ENCODE measurements around the gene ZNF664. TPM values are rescaled to one million over a fixed set of nuclear protein-coding genes. Genes with fewer than 3 reads are reported as not detected.

The ZNF664 gene
- total and polyA plus RNA-seq, 2 donors (not counting 1 experiment from before 2014, with no cell fraction given), result 14.3 to 47.1 TPM

GRCh38 chr12:123934829-123935228 is 38.2 kb upstream of the ZNF664 start:
- H3K9me3 ChIP-seq (ENCODE audit: control extremely low read depth in 1 of 3, control insufficient read depth in 2 of 3, insufficient read depth in 1 of 3, low read length in 2 of 3), result no peaks in the 10 kb centered on the region
- H3K4me3 ChIP-seq (ENCODE audit: control extremely low read depth in 1 of 5, extremely low read depth in 1 of 5, insufficient read depth in 1 of 5, low read depth in 2 of 5, low read length in 4 of 5), result no peak overlapping the region
- H3K79me2 ChIP-seq (ENCODE audit: control insufficient read depth, insufficient read depth, low read length), result no peaks in the 10 kb centered on the region
- ChIA-PET POLR2A (no interaction called here), CTCF (interaction anchor here (1.1 kb wide), 1 partner anchor 9 kb away, joined by 3 read pairs; no protein-coding TSS in a partner anchor)
- H3K36me3 ChIP-seq (replicated peaks in 1 of 2; ENCODE audit: control extremely low read depth in 1 of 2, control insufficient read depth in 1 of 2, extremely low read depth in 1 of 2, insufficient read depth in 2 of 2, low read length in 1 of 2), result peaks cover 0 to 10% of the 10 kb centered on the region in 2 experiments
- peaks cover 20 to 22% of the 10 kb centered on the region in 2 donors for H3K4me1 ChIP-seq (ENCODE audit: control insufficient read depth in 2 of 2, insufficient read depth in 2 of 2, low read length in 2 of 2)
- H3K4me3 Mint-ChIP-seq, result no peak overlapping the region
- no peak for TF ChIP-seq EZH2 (IDR thresholded peaks at IDR 0.05; ENCODE audit: borderline replicate concordance, insufficient read depth, low read depth, low read length, poor library complexity, severe bottlenecking)
- TF ChIP-seq CTCF (IDR thresholded peaks at IDR 0.05), result no peak
- H3K4me2 ChIP-seq (replicated peaks; ENCODE audit: low read depth, low read length, poor library complexity, severe bottlenecking), result no peak overlapping the region
- no peak overlapping the region for H3K27ac ChIP-seq (ENCODE audit: low read length in 2 of 2)
- ATAC-seq (ENCODE audit: low read depth), result no peak
- H3K27ac Mint-ChIP-seq, result no peak overlapping the region
- no peak overlapping the region for H3K9ac ChIP-seq (ENCODE audit: low read length)
- H3K9me3 Mint-ChIP-seq (ENCODE audit: insufficient read depth), result no peaks in the 10 kb centered on the region
- H4K20me1 ChIP-seq (ENCODE audit: control insufficient read depth, insufficient read depth, low read length, poor library complexity, severe bottlenecking), result no peaks in the 10 kb centered on the region
- peaks cover 25% of the 10 kb centered on the region for H3K4me1 Mint-ChIP-seq
- no peak for DNase-seq
- H3K27me3 ChIP-seq (replicated peaks in 1 of 4; ENCODE audit: control extremely low read depth in 1 of 4, control insufficient read depth in 3 of 4, insufficient read depth in 4 of 4, low read length in 3 of 4), result no peaks in the 10 kb centered on the region
- H3K27me3 Mint-ChIP-seq, result no peaks in the 10 kb centered on the region
- intact Hi-C loops (cut with micrococcal nuclease), result no loop called here
- WGBS (ENCODE audit: insufficient coverage), result 85% methylated on average over 8 of the region's 9 CpGs
- no peak overlapping the region for H2AFZ ChIP-seq (ENCODE audit: insufficient read depth, low read depth, low read length, poor library complexity, severe bottlenecking)

- no peaks in the 10 kb centered on the region for H3K27me3 ChIP-seq (replicated peaks in 1 of 4; ENCODE audit: control extremely low read depth in 1 of 4, control insufficient read depth in 3 of 4, insufficient read depth in 4 of 4, low read length in 3 of 4)
- no peaks in the 10 kb centered on the region for H4K20me1 ChIP-seq (ENCODE audit: control insufficient read depth, insufficient read depth, low read length, poor library complexity, severe bottlenecking)
- POLR2A ChIA-PET, result no interaction called here
- 97% methylated on average over 5 of the region's 7 CpGs for WGBS (ENCODE audit: insufficient coverage)
- no peaks in the 10 kb centered on the region for H3K9me3 ChIP-seq (ENCODE audit: control extremely low read depth in 1 of 3, control insufficient read depth in 2 of 3, insufficient read depth in 1 of 3, low read length in 2 of 3)
- H3K4me1 ChIP-seq (ENCODE audit: control insufficient read depth in 2 of 2, insufficient read depth in 2 of 2, low read length in 2 of 2), result peaks cover 20 to 22% of the 10 kb centered on the region in 2 donors
- no peak overlapping the region for H3K9ac ChIP-seq (ENCODE audit: low read length)
- Mint-ChIP-seq H3K27me3 (no peaks in the 10 kb centered on the region), H3K27ac (no peak overlapping the region), H3K9me3 (ENCODE audit: insufficient read depth) (no peaks in the 10 kb centered on the region), H3K4me3 (no peak overlapping the region), H3K4me1 (peaks cover 25% of the 10 kb centered on the region)
- no peaks in the 10 kb centered on the region for H3K79me2 ChIP-seq (ENCODE audit: control insufficient read depth, insufficient read depth, low read length)
- CTCF ChIA-PET, result no interaction called here
- DNase-seq, result no peak
- H2AFZ ChIP-seq (ENCODE audit: insufficient read depth, low read depth, low read length, poor library complexity, severe bottlenecking), result no peak overlapping the region
- no peak overlapping the region for H3K4me3 ChIP-seq (ENCODE audit: control extremely low read depth in 1 of 5, extremely low read depth in 1 of 5, insufficient read depth in 1 of 5, low read depth in 2 of 5, low read length in 4 of 5)
- intact Hi-C loops (cut with micrococcal nuclease), result no loop called here
- H3K27ac ChIP-seq (ENCODE audit: low read length in 2 of 2), result no peak overlapping the region
- H3K4me2 ChIP-seq (replicated peaks; ENCODE audit: low read depth, low read length, poor library complexity, severe bottlenecking), result no peak overlapping the region
- no peak for ATAC-seq (ENCODE audit: low read depth)
- no peak for TF ChIP-seq CTCF (IDR thresholded peaks at IDR 0.05)
- TF ChIP-seq EZH2 (IDR thresholded peaks at IDR 0.05; ENCODE audit: borderline replicate concordance, insufficient read depth, low read depth, low read length, poor library complexity, severe bottlenecking), result no peak
- H3K36me3 ChIP-seq (replicated peaks in 1 of 2; ENCODE audit: control extremely low read depth in 1 of 2, control insufficient read depth in 1 of 2, extremely low read depth in 1 of 2, insufficient read depth in 2 of 2, low read length in 1 of 2), result peaks cover 0 to 15% of the 10 kb centered on the region in 2 experiments
These were observed 37.1 kb upstream of the ZNF664 start for GRCh38 chr12:123935956-123936355.
